Prostate gland (tissue), 2 donors: ENCODE data around the gene CTDP1. TPM values are rescaled to one million over a fixed set of nuclear protein-coding genes. Genes with fewer than 3 reads are reported as not detected.

ENCODE experiments used
- DNase-seq: peaks from one replicate; pipeline ENCODE4 v3.0.0-alpha.2; 2019; ENCODE audit warnings: low spot score
- H3K27ac ChIP-seq, 2 donors: fragments of 200-600 bp; sonication (generic); 2 replicates each; pipeline ENCODE4 v1.5.1; 2017 to 2019
- H3K27me3 ChIP-seq: fragments of 200-600 bp; sonication (generic); replicated peaks from 2 replicates; pipeline ENCODE4 v1.5.1; 2019; ENCODE audit not compliant: insufficient read depth
- H3K36me3 ChIP-seq, 2 donors: fragments of 200-600 bp; sonication (generic); 1 replicate in 1 of 2; 2 replicates in 1 of 2; pipeline versions ENCODE4 v1.5.1 to v1.8.1; 2017 to 2019
- H3K4me1 ChIP-seq: fragments of 200-600 bp; sonication (generic); replicated peaks from 2 replicates; pipeline ENCODE4 v1.5.1; 2019
- H3K4me3 ChIP-seq, 2 donors: fragments of 200-600 bp; sonication (generic); 2 replicates each; pipeline ENCODE4 v1.5.1; 2017 to 2019
- H3K9me3 ChIP-seq: fragments of 200-600 bp; sonication (generic); 2 replicates; pipeline ENCODE4 v1.5.1; 2017
- POLR2A ChIP-seq: fragments of 450-650 bp; IDR thresholded peaks from one replicate; pipeline ENCODE4 v1.6.1; 2016; ENCODE audit warnings: antibody characterized with exemption, mild to moderate bottlenecking
- POLR2AphosphoS5 ChIP-seq: sonication (generic); formaldehyde crosslinking; IDR thresholded peaks from one replicate; pipeline ENCODE4 v1.6.1; 2017; ENCODE audit warnings: antibody characterized with exemption
- WGBS: methylation state at CpG from one replicate; pipeline ENCODE4 v1.1.5; 2018; 5-methylcytosine and 5-hydroxymethylcytosine counted together
- intact Hi-C: fragments of 100-400 bp; cut with DNase I; formaldehyde crosslinking; loops from one replicate; pipeline ENCODE4 v1.14.2; 2022
- total RNA-seq, 2 donors: library from RNA; depleted of rRNA; stranded (reverse); fragments of >200 nt; gene quantifications; one replicate each; pipeline ENCODE4 v1.1.0, GENCODE V29; 2016
- TF ChIP-seq, protein P1 (sequence below), 4 experiments: fragments of 200-600 bp in 2 of 4; fragments of 450-650 bp in 2 of 4; sonication (generic) in 2 of 4; IDR thresholded peaks; 1 replicate in 3 of 4; 2 replicates in 1 of 4; pipeline ENCODE4 v1.5.1; 2016 to 2019; ENCODE audit warnings: antibody characterized with exemption in 4 of 4, mild to moderate bottlenecking in 2 of 4, moderate library complexity in 2 of 4

The CTDP1 gene
- total RNA-seq, 2 donors from 2014 or later: 23.0 to 33.6 TPM

DNA sequence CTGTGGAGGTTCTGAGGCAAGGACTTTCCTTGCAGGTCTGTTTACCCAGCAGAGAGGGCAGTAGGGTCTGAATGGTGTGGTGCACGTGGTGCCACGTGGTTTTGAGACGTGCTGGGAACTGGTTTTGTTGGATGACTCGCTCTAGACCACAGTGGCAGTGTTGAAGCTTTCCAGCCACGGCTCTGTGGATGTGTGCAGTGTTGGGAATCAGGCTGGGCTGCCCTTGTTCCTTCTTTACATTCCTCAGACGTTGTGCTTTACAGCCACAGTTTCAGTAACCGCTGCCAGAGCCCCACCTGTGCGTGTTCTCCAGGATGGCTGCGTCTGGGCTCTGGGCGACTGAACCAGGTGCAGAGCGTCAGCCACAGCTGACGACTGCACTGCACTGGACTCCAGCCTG is 8.2 kb downstream of the CTDP1 start:
- Histone ChIP-seq H3K36me3 (no peaks in the 10 kb centered on the region), H3K27ac (no peak overlapping the region), H3K4me3 (no peak overlapping the region), H3K27me3 (no peaks in the 10 kb centered on the region), H3K4me1 (no peaks in the 10 kb centered on the region), H3K9me3 (no peaks in the 10 kb centered on the region)
- WGBS: 67% methylated on average over 12 of the region's 12 CpGs
- no peak for DNase-seq
- TF ChIP-seq POLR2A (no peak), POLR2AphosphoS5 (no peak)
- TF ChIP-seq, protein P1, sequence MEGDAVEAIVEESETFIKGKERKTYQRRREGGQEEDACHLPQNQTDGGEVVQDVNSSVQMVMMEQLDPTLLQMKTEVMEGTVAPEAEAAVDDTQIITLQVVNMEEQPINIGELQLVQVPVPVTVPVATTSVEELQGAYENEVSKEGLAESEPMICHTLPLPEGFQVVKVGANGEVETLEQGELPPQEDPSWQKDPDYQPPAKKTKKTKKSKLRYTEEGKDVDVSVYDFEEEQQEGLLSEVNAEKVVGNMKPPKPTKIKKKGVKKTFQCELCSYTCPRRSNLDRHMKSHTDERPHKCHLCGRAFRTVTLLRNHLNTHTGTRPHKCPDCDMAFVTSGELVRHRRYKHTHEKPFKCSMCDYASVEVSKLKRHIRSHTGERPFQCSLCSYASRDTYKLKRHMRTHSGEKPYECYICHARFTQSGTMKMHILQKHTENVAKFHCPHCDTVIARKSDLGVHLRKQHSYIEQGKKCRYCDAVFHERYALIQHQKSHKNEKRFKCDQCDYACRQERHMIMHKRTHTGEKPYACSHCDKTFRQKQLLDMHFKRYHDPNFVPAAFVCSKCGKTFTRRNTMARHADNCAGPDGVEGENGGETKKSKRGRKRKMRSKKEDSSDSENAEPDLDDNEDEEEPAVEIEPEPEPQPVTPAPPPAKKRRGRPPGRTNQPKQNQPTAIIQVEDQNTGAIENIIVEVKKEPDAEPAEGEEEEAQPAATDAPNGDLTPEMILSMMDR (IDR thresholded peaks at IDR 0.05): no peak
- intact Hi-C loops: loop anchor here (10.0 kb wide), 1 partner anchor 257 kb away; no protein-coding TSS in a partner anchor

DNA sequence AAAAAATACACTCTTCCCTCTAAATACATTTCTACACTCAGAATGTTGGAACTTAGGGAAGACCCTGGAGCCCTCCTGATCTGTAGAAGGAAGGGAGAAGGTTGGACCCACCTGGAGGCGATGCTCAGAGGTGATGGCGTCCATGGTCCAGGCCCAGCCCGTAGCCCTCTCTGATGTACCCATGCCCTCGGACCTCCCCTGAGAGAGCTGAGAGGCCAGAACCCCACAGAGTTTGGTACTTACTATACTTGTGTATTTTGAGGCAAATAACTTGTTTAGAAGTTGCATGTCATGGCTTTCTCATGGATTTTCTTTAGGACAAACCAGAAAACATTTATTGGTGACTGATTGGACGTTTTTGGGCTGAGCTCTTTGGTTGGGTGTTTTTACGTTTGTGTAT is 10.5 kb downstream of the CTDP1 start:
- H3K36me3 ChIP-seq: no peaks in the 10 kb centered on the region
- TF ChIP-seq POLR2A: no peak
- TF ChIP-seq, protein P1 (IDR thresholded peaks at IDR 0.05): no peak
- no peak for TF ChIP-seq POLR2AphosphoS5

DNA sequence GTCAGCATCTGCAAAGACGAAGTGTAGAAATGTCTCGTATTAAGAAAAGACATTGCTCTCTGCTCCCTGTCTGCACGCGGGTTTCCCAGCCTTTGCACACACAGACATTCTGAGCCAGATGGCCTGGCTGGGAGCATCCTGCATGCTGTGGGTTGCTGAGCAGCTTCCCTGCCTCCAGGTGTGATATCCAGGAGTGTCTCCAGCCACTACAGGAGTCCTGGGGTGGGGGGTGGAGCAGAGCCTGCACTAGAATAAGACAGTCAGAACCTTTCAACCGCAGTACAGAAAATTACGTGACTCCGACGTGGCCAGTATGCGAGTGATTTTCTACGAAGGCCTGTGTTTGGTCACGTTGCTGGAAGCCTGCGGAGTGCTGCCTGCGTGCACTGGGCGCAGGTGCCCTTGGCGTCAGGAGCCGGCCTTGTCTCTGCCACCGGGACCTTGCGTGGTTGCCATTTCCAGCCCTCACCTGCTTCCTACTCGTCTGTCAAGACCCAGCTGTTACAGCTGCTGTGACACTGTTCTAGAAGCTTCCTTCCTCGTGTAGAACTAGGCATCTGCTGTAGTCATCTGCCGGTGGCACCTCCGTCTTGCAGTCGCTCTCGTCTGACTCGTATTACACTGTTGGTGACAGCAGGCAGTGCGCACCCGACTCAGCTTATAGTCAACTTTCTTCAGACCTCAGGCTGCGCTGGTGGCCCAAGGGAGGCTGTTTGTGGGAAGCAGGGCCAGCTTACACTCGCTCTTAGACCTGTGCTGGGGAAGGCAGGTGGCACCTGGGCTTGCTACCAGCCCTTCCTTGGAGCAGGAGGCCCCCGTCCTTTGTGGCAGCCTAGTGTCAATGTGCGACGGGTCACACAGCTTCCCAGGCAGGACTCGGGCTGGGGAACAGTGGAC is 11.2 kb downstream of the CTDP1 start:
- WGBS: 80% methylated on average over 33 of the region's 33 CpGs
- no peak overlapping the region for H3K4me3 ChIP-seq
- no peaks in the 10 kb centered on the region for H3K36me3 ChIP-seq
- no peaks in the 10 kb centered on the region for H3K4me1 ChIP-seq
- H3K9me3 ChIP-seq: no peaks in the 10 kb centered on the region
- no peak overlapping the region for H3K27ac ChIP-seq
- TF ChIP-seq, protein P1 (IDR thresholded peaks at IDR 0.05): no peak
- no peak for TF ChIP-seq POLR2A
- no peak for TF ChIP-seq POLR2AphosphoS5
- intact Hi-C loops: no loop called here
- H3K27me3 ChIP-seq: no peaks in the 10 kb centered on the region
- no peak for DNase-seq

More for the DNA sequence above, 10.5 kb downstream of the CTDP1 start:
- no peak for DNase-seq
- intact Hi-C loops: no loop called here
- Histone ChIP-seq H3K27ac (no peak overlapping the region), H3K9me3 (no peaks in the 10 kb centered on the region), H3K4me3 (no peak overlapping the region), H3K27me3 (no peaks in the 10 kb centered on the region), H3K4me1 (no peaks in the 10 kb centered on the region)
- 87% methylated on average over 6 of the region's 6 CpGs for WGBS

DNA sequence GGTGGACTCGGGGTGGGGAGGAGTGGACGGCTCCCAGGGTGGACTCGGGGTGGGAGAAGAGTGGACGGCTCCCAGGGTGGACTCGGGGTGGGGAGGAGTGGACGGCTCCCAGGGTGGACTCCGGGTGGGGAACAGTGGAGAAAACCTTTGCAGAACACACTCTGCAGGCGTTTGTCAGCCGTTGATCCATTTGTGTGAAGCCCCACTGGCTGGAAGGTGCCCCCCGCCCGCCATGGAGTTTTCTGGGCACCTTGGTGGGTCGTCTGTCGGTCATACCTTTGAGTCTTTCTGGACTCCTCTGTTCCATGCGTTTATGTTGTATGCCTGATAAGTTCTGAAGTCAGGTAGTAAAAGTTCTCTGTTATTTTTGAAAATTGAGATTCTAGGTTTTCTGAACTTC is 12.5 kb downstream of the CTDP1 start:
- H3K4me1 ChIP-seq: no peaks in the 10 kb centered on the region
- H3K27me3 ChIP-seq: no peaks in the 10 kb centered on the region
- H3K36me3 ChIP-seq: no peaks in the 10 kb centered on the region
- no peaks in the 10 kb centered on the region for H3K9me3 ChIP-seq
- DNase-seq: no peak
- intact Hi-C loops: no loop called here
- H3K27ac ChIP-seq: no peak overlapping the region
- 86% methylated on average over 14 of the region's 14 CpGs for WGBS
- H3K4me3 ChIP-seq: no peak overlapping the region
- TF ChIP-seq POLR2AphosphoS5 (no peak), POLR2A (no peak)
- TF ChIP-seq, protein P1 (IDR thresholded peaks at IDR 0.05): no peak

DNA sequence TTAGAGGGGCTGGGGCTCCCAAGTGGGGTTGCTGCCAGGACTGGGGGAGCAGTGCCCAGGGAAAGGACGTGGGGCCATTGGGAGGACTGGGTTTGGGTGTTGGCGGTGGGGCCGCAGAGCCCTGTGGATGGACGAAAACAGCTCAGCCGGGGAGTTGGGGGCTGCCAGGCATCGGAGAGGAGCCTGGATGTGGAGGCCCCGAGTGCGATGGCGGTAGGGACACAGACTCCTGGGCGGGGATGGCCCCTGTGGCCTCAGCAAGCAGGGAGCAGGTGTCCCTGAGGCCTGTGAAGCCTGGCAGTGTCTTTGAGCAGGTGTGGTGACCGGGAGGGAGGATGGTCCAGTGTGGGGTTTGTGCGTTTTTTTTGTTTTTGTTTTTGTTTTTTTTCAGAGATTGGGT is 13.3 kb downstream of the CTDP1 start:
- no peak overlapping the region for H3K4me3 ChIP-seq
- H3K27me3 ChIP-seq: no peaks in the 10 kb centered on the region
- H3K36me3 ChIP-seq: peaks cover under 1 to 3% of the 10 kb centered on the region in 2 donors
- H3K9me3 ChIP-seq: no peaks in the 10 kb centered on the region
- TF ChIP-seq, protein P1 (IDR thresholded peaks at IDR 0.05): no peak
- TF ChIP-seq POLR2AphosphoS5: no peak
- 94% methylated on average over 12 of the region's 12 CpGs for WGBS
- intact Hi-C loops: no loop called here
- DNase-seq: no peak
- H3K4me1 ChIP-seq: no peaks in the 10 kb centered on the region
- H3K27ac ChIP-seq: no peak overlapping the region
